ENCODE data around the gene AVPR2.

The AVPR2 gene

GRCh38 chrX:153863251-153863991 lies 41.1 kb upstream of the AVPR2 start:
- TF ChIP-seq CTCF (conservative IDR thresholded peaks at IDR 0.05), result no peak
- H3K27ac ChIP-seq, result no peak overlapping the region

GRCh38 chrX:153864101-153864500 lies 40.4 kb upstream of the AVPR2 start:
- no peak for TF ChIP-seq CTCF (conservative IDR thresholded peaks at IDR 0.05)
- H3K27ac ChIP-seq, result no peak overlapping the region

DNA sequence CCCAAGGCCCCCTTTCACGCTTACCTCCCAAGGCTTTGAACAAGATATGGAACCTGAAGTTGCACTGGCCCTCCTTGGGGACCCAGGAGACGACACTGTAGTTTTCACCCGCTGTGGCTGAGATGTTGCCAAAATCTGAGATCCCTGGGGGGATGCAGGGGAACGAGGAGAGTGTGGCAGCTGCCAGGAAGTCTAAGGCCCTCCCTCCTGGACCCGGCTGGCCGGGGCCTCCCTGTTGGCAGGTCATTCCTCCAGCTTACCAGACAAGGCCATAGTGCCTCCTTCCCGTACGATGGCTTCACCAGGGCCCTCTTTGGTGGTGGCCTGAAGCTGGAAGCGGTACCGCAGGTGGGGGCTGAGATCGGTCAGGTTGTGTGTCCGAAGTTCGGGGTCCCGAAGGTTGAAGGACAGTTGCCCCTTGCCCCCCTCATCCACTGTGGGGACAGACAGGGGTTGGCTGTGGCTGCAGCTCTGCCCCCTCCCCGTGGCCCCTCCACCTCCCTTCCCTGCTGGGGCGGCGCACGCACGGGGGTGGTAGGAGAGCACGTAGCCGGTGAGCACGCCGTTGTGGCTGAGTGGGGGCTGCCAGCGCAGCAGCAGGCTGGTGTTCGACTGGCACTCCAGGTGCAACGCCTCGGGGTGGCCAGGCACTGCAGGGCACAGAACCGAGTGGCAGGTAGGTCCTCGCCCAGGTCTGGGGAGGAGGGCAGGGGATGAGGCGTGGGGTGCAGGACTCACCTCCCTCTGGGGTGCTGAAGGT lies 39.7 kb upstream of the AVPR2 start:
- no peak for TF ChIP-seq CTCF (conservative IDR thresholded peaks at IDR 0.05)
- no peak overlapping the region for H3K27ac ChIP-seq

DNA sequence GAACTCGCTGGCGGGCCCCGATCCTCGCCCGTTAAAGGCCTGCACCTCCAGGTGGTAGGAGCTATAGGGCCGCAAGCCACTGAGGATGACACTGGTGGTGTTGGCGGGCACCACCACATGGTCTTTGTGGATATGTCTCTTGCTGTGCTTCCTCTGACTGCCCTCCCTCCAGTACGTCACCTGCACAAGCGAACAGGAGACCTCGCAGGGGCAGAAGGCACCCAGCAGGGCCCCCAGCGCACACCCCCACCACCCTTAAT lies 39.2 kb upstream of the AVPR2 start:
- no peak for TF ChIP-seq CTCF (conservative IDR thresholded peaks at IDR 0.05)
- H3K27ac ChIP-seq, result no peak overlapping the region

DNA sequence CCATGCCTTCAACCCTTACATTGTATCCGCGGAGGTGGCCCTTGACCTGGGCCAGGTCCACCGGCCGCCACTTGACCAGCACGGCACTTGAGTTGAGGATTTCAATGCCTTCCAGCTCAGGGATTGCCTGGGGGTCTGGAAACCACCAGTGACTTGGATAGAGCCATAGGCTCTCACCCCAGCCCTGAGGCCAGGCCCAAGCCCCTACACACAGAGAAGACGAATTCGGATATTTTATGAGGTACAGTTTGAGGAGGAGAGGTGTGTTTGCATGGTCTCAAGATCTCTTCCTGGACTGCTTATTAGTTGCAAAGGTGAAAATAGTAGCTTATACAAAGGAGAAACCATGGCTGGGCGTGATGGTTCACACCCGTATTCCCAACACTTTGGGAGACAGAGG lies 38.8 kb upstream of the AVPR2 start:
- H3K27ac ChIP-seq, result no peak overlapping the region
- no peak for TF ChIP-seq CTCF (conservative IDR thresholded peaks at IDR 0.05)

DNA sequence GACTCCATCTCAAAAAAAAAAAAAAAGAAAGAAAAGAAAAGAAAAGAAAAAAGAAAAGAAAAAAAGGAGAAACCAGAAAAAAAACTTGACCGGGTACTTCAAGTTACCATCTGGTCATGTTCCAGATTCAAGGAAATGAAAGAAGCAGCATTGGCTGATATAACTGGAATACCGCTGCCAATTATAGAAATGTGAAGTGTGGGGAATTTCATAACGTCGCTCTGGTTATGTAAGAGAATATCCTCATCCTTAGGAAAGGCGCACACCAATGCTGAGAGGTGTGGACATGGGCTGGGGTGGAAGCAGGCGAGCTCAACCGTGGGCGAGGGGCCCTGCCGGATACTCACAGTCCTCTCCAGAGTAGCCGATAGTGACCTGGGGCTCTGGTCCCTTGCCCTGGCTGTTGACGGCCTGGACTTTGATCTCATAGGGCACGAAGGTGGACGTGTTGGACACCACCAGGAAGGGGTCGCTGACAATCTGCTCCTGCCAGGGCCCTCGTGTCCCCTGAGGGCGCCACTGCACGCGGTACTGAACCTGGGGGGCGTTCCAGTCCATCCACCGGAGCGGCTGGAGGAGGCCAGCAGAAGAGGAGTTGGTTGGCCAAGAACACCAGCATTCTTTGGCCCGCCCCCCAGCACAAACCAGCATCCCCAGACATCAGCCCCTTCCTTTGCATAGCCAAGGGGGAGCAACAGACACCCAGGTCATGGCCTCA lies 38.0 kb upstream of the AVPR2 start:
- H3K27ac ChIP-seq, result no peak overlapping the region
- no peak for TF ChIP-seq CTCF (conservative IDR thresholded peaks at IDR 0.05)

- H3K27ac ChIP-seq, result no peak overlapping the region
- TF ChIP-seq CTCF (conservative IDR thresholded peaks at IDR 0.05), result no peak
These were observed 37.3 kb upstream of the AVPR2 start for GRCh38 chrX:153867139-153867538.

Data from VCaP (cell line).